Anterior cingulate cortex (tissue), 58 donors: ENCODE results near the gene RASL10A.

Experiments used
- DNase-seq, 58 donors: peaks; one replicate each; lab custom pipeline; 2025; lab: John Stamatoyannopoulos, UW

RASL10A gene

DNA sequence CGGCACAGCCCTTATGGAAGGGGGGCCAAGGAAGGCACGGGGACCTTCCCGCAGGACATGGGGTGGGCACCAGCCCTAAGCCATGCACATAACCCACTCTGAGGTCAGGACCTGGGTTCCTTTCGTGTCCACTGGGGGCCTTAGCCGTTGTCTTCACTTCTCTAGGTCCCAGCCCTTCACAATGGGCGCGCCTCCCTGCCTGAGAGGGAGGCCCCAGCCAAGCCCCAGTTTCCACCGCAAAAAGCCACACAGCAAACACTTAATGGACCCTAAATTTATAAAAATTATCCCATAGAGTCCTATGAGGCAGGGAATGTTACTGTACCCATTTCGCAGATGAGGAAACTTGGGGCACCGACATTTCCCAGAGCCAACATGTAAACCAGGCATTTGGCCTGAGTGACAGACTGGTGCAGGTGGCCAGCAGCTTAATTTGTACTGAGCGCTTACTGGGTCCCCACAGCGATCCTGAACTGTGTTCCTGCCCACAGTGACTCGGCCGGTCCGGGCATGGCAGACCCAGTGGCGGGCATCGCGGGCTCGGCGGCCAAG is 7.8 kb downstream of the RASL10A start:
- no peak for DNase-seq

- peak in 48 of 58 donors; percentile 32 to 81 (median 59) for DNase-seq
These were observed 8.5 kb downstream of the RASL10A start for GRCh38 chr22:29306835-29307595.

- DNase-seq, result peak in 51 of 58 donors; percentile 36 to 81 (median 65)
These were observed 9.2 kb downstream of the RASL10A start, which contains the start of gene GAS2L1 for GRCh38 chr22:29306175-29306834. Gene GAS2L1, plus strand, starts transcription at chr22:29306650. Its CDS starts 1,456 bp downstream, at chr22:29308106.

GRCh38 chr22:29305836-29306174 is 9.7 kb downstream of the RASL10A start:
- no peak for DNase-seq

DNA sequence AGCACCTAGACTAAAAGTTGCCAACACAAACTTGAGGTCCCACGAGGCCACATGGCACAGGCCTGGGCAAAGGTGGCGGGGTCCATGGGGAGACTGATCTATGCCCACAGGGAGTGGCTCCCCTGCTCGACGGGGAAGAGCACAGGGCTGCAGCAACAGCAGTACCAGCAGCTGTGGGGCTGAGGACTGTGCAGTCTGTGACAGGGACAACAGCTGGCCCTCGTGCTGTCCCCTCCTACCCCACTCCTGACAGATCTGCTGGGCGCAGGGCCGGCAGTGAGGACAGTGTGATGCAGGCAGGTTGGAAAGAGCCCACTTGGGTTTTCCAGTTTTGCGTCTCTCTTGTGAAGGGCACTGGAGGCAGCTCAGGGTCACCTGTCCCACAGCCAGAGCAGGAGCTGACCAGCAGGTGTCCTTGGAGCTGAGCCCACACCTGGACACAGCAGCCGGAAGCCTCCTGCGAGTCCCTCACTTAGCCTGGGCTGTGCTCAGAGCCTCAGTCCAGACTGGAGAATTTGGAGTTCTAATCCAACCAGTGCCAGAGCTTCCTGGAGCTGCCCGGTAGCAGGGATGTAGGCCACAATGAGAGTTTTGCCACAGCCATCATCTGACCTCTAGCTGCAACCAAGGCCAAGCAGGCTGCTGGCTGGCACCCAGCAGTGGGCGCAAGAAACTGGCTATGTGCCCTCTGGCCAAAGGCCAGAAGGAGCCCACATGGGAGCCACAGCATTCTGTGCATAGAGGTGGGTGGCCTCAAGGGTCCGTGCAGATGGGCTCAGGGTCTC is 12.6 kb downstream of the RASL10A start:
- DNase-seq, result peak in 18 of 58 donors; percentile 23 to 70 (median 46)

- peak in 16 of 58 donors; percentile 30 to 59 (median 38) for DNase-seq
These were observed 13.2 kb downstream of the RASL10A start for GRCh38 chr22:29302402-29302680.

GRCh38 chr22:29301716-29302401 is 13.6 kb downstream of the RASL10A start:
- DNase-seq, result no peak

DNA sequence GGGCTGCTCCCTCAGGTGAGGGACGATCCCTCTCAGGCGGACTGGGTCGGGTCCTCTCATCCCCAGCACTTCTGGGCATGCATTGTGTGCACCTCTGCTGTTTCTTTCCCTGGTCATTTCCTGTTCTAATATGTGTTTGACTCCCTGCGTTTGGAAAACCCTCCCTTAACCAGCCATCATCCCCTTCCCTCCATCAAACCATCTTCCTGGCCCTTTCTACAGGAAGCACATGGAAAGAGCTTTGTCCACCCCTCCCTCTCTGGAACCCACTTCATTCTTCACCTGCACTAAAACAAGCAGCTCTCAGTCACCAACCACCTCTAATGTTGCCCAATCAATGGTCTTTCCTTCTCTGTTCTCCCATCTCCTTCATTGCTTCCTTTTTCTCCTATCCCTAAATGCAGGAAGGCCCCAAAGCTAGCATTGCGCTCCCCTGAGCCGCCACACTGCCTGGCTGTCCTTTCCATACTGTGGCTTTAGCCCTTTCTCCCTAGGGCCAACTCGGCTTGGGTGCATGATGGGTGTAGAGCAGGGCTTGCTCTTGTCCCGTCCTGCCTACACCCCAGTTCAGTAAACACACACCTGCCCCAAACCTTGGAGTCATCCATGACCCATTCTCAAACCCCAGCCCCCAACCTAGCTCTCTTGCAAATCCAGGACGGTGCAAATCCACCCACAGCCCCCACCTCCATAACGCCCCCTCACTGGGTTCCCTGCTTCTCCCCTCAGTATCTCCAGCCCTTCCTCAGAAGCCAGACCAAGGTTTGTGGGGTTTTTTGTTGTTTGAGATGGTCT is 14.5 kb downstream of the RASL10A start:
- DNase-seq, result no peak

GRCh38 chr22:29300467-29300806 is 15.1 kb downstream of the RASL10A start:
- DNase-seq, result no peak

GRCh38 chr22:29299136-29299900 is 16.2 kb downstream of the RASL10A start:
- DNase-seq, result no peak

DNA sequence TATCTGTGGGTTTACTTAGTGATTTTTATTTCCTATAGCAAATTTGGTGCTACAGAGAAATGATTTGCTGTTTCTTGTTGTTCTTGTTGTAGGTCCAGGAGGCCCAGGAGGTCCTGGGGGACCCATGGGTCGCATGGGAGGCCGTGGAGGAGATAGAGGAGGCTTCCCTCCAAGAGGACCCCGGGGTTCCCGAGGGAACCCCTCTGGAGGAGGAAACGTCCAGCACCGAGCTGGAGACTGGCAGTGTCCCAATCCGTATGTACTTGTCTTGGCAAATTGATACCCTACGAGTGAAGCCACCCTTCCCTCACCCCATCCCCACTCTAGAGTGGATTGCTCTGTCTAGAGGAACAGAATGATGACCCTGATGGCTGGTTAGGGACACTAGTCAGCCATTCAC is 16.9 kb downstream of the RASL10A start:
- DNase-seq, result no peak

- DNase-seq, result no peak
These were observed 23.1 kb downstream of the RASL10A start for GRCh38 chr22:29292379-29292778.

GRCh38 chr22:29291215-29291614 is 24.3 kb downstream of the RASL10A start:
- DNase-seq, result no peak

- DNase-seq, result no peak
These were observed 25.4 kb downstream of the RASL10A start for GRCh38 chr22:29290061-29290460.

GRCh38 chr22:29288837-29289236 is 26.7 kb downstream of the RASL10A start:
- DNase-seq, result no peak

GRCh38 chr22:29284196-29284595 is 31.3 kb downstream of the RASL10A start:
- DNase-seq, result no peak

GRCh38 chr22:29277927-29278326 is 37.6 kb downstream of the RASL10A start:
- DNase-seq, result no peak

DNA sequence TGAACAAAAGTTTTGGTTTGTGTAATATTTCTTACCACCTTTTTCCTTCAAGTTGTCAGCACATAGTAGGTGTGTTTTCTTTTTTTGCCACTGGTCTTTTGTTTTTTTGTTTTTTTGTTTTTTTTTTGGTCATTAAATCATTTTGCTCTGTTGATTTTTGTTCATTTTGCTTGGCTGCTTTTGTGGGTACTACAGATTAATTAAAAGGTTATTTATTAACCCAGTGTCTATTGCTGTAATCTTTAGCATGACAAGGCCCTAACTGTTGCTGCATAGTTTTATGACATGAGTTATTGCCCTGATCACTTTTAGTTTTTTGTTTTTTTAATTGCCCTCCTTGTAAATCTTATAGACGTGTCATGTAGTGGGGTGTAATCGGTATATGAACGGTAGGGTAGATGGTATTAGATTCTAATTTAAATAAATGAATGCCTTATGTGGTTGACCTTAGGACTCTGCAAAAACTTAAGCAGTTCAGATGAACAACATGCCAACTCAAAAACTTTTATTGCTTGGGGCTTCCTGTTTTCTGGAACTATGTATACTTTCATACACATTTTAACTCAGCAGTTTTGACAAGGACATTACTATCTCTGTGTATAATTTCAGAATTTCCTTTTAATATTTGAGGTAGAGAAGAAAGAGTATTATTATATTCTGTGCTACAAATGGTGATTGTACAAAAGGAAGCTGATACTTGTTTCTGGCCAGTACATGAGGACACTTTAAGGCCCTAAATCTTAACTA is 39.5 kb downstream of the RASL10A start:
- DNase-seq, result no peak
